ENCODE results near the gene CD82. TPM values are rescaled to one million over a fixed set of nuclear protein-coding genes. Genes with fewer than 3 reads are reported as not detected.
A peak's percentile ranks its signal among the peaks of the same experiment; 100 is the strongest.

The CD82 gene
- total and polyA plus RNA-seq, 8 donors = 26.5 to 64.6 (median 32.5) TPM

GRCh38 chr11:44529895-44530412, 35.5 kb upstream of the CD82 start:
- FAIRE-seq = no peak

GRCh38 chr11:44530413-44531115, 34.9 kb upstream of the CD82 start:
- no peak for TF ChIP-seq CTCF (IDR thresholded peaks at IDR 0.05)
- FAIRE-seq (no peak), DNase-seq (no peak), ATAC-seq (peak in 1 of 4 donors; percentile 34)
- Histone ChIP-seq H3K4me1 (no peaks in the 10 kb centered on the region), H3K27me3 (no peaks in the 10 kb centered on the region), H3K4me3 (no peak overlapping the region), H3K36me3 (no peaks in the 10 kb centered on the region), H3K27ac (no peak overlapping the region), H3K9me3 (no peaks in the 10 kb centered on the region)
- intact Hi-C loops (cut with DNase I) = loop anchor here in 2 of 3 donors (10.0 kb wide), 3 partner anchors 396 to 436 kb away; partner anchors contain the start of gene EXT2 (in 1 of the 2)
- 60 to 71% methylated on average over 9 of the region's 9 CpGs for WGBS, 2 donors

More at GRCh38 chr11:44529895-44530412, 35.5 kb upstream of the CD82 start:
- H3K4me1 ChIP-seq = no peaks in the 10 kb centered on the region
- no peak overlapping the region for H3K4me3 ChIP-seq
- 73 to 76% methylated on average over 7 of the region's 7 CpGs for WGBS, 2 donors
- TF ChIP-seq CTCF (IDR thresholded peaks at IDR 0.05) = no peak
- H3K27ac ChIP-seq = no peak overlapping the region
- H3K9me3 ChIP-seq = no peaks in the 10 kb centered on the region
- no peak for DNase-seq
- no peaks in the 10 kb centered on the region for H3K36me3 ChIP-seq
- ATAC-seq = no peak
- intact Hi-C loops (cut with DNase I) = loop anchor here in 2 of 3 donors (10.0 kb wide), 3 partner anchors 395 to 435 kb away; partner anchors contain the start of gene EXT2 (in 1 of the 2)
- no peaks in the 10 kb centered on the region for H3K27me3 ChIP-seq

GRCh38 chr11:44531116-44531504, 34.4 kb upstream of the CD82 start:
- no peak overlapping the region for H3K4me3 ChIP-seq
- H3K27me3 ChIP-seq = no peaks in the 10 kb centered on the region
- intact Hi-C loops (cut with DNase I) = loop anchor here in 2 of 3 donors (10.0 kb wide), 3 partner anchors 396 to 436 kb away; partner anchors contain the start of gene EXT2 (in 1 of the 2)
- no peak for DNase-seq
- H3K36me3 ChIP-seq = no peaks in the 10 kb centered on the region
- H3K9me3 ChIP-seq = no peaks in the 10 kb centered on the region
- FAIRE-seq = no peak
- no peaks in the 10 kb centered on the region for H3K4me1 ChIP-seq
- TF ChIP-seq CTCF (IDR thresholded peaks at IDR 0.05) = no peak
- no peak overlapping the region for H3K27ac ChIP-seq
- WGBS, 2 donors = 48 to 72% methylated on average over 9 of the region's 9 CpGs
- no peak for ATAC-seq

GRCh38 chr11:44531636-44532035, 33.8 kb upstream of the CD82 start:
- 69 to 76% methylated on average over 8 of the region's 8 CpGs for WGBS, 2 donors
- Histone ChIP-seq H3K27ac (no peak overlapping the region), H3K4me3 (no peak overlapping the region), H3K9me3 (no peaks in the 10 kb centered on the region), H3K36me3 (no peaks in the 10 kb centered on the region), H3K4me1 (no peaks in the 10 kb centered on the region), H3K27me3 (no peaks in the 10 kb centered on the region)
- no peak for TF ChIP-seq CTCF (IDR thresholded peaks at IDR 0.05)
- DNase-seq = no peak
- intact Hi-C loops (cut with DNase I) = loop anchor here in 2 of 3 donors (10.0 kb wide), 3 partner anchors 397 to 437 kb away; partner anchors contain the start of gene EXT2 (in 1 of the 2)
- no peak for FAIRE-seq
- no peak for ATAC-seq

GRCh38 chr11:44532809-44533208, 32.7 kb upstream of the CD82 start:
- 32 to 42% methylated on average over 4 of the region's 4 CpGs for WGBS, 2 donors
- H3K27ac ChIP-seq = no peak overlapping the region
- H3K4me1 ChIP-seq = no peaks in the 10 kb centered on the region
- intact Hi-C loops (cut with DNase I) = loop anchor here in 2 of 3 donors (10.0 kb wide), 3 partner anchors 398 to 438 kb away; partner anchors contain the start of gene EXT2 (in 1 of the 2)
- no peak for ATAC-seq
- FAIRE-seq = no peak
- no peaks in the 10 kb centered on the region for H3K9me3 ChIP-seq
- H3K4me3 ChIP-seq = no peak overlapping the region
- no peaks in the 10 kb centered on the region for H3K27me3 ChIP-seq
- H3K36me3 ChIP-seq = no peaks in the 10 kb centered on the region
- DNase-seq = no peak
- no peak for TF ChIP-seq CTCF (IDR thresholded peaks at IDR 0.05)
